H1 (cell line): ENCODE data around the gene HMCN2. TPM values are rescaled to one million over a fixed set of nuclear protein-coding genes. Genes with fewer than 3 reads are reported as not detected.

Experiments
- CTCF ChIA-PET: fragments of 300-600 bp; sonication (Branson Sonifier 250); formaldehyde crosslinking; loops from one replicate; lab custom pipeline; 2021; ENCODE audit not compliant: partially characterized antibody; lab: Charles Lee
- POLR2A ChIA-PET: fragments of 300-600 bp; sonication (Branson Sonifier 250); formaldehyde crosslinking; loops from one replicate; lab custom pipeline; 2021; ENCODE audit warnings: inconsistent platforms; ENCODE audit not compliant: partially characterized antibody; lab: Charles Lee
- DNase-seq, 2 experiments: peaks; one replicate each; pipeline versions ENCODE4 v3.0.0 to v3.0.0-alpha.2; 2010 to 2022; ENCODE audit warnings: low spot score in 2 of 2, low read depth in 1 of 2, mixed read lengths in 1 of 2
- FAIRE-seq: peaks from 2 replicates; lab custom pipeline; 2011; peaks lifted over from hg19 to GRCh38; lab: Jason Lieb, UNC
- H2AFZ ChIP-seq: 2 replicates; pipeline ENCODE4 v1.8.1; 2012; ENCODE audit warnings: low read length, inconsistent platforms
- H2AK5ac ChIP-seq: 2 replicates; pipeline ENCODE4 v1.6.1; 2013; ENCODE audit warnings: low read depth, low read length
- H2BK120ac ChIP-seq: replicated peaks from 2 replicates; pipeline ENCODE3; 2013; ENCODE audit warnings: low read depth, low read length, inconsistent platforms
- H2BK12ac ChIP-seq: 2 replicates; pipeline ENCODE4 v1.6.1; 2013; ENCODE audit warnings: low read depth, low read length
- H2BK15ac ChIP-seq: 2 replicates; pipeline ENCODE4 v1.6.1; 2013; ENCODE audit warnings: low read length
- H2BK20ac ChIP-seq: 2 replicates; pipeline ENCODE4 v1.6.1; 2013; ENCODE audit warnings: low read length
- H2BK5ac ChIP-seq: 2 replicates; pipeline ENCODE4 v1.6.1; 2013; ENCODE audit warnings: low read depth, low read length
- H3K14ac ChIP-seq: 2 replicates; pipeline ENCODE4 v1.6.1; 2013; ENCODE audit warnings: inconsistent platforms; ENCODE audit not compliant: insufficient read length
- H3K18ac ChIP-seq: 2 replicates; pipeline ENCODE4 v1.6.1; 2013; ENCODE audit warnings: low read length; ENCODE audit errors: extremely low read depth
- H3K23ac ChIP-seq: 2 replicates; pipeline ENCODE4 v1.6.1; 2013; ENCODE audit warnings: inconsistent platforms; ENCODE audit not compliant: insufficient read length
- H3K23me2 ChIP-seq: 2 replicates; pipeline ENCODE4 v1.6.1; 2013; ENCODE audit warnings: low read depth, low read length
- H3K27ac ChIP-seq: 2 replicates; pipeline ENCODE4 v1.6.1; 2011; ENCODE audit warnings: low read depth, low read length, inconsistent platforms
- H3K27me3 ChIP-seq, 4 experiments: replicated peaks in 1 of 4; 1 replicate in 1 of 4; 2 replicates in 3 of 4; pipeline versions ENCODE4 v1.6.1 to v1.8.1; 2011 to 2013; ENCODE audit warnings: low read length in 3 of 4, mild to moderate bottlenecking in 3 of 4, inconsistent platforms in 2 of 4, mixed read lengths in 2 of 4, moderate library complexity in 1 of 4; ENCODE audit not compliant: control insufficient read depth in 3 of 4, insufficient read depth in 3 of 4; ENCODE audit errors: extremely low read depth in 1 of 4
- H3K36me3 ChIP-seq, 4 experiments: 2 replicates each; pipeline versions ENCODE4 v1.6.1 to v1.8.1; 2011 to 2013; ENCODE audit warnings: mild to moderate bottlenecking in 4 of 4, low read length in 3 of 4, moderate library complexity in 2 of 4, control low read depth in 1 of 4, inconsistent platforms in 1 of 4; ENCODE audit not compliant: insufficient read depth in 4 of 4, control insufficient read depth in 2 of 4
- H3K4ac ChIP-seq: replicated peaks from 2 replicates; pipeline ENCODE3; 2013; ENCODE audit warnings: low read length, low read depth, mixed read lengths, inconsistent platforms; ENCODE audit not compliant: insufficient read length
- H3K4me1 ChIP-seq, 4 experiments: replicated peaks in 1 of 4; 1 replicate in 1 of 4; 2 replicates in 3 of 4; pipeline versions ENCODE4 v1.6.1 to v1.8.1; 2011 to 2013; ENCODE audit warnings: low read length in 3 of 4, inconsistent platforms in 2 of 4, mixed read lengths in 1 of 4; ENCODE audit not compliant: insufficient read depth in 4 of 4, control insufficient read depth in 3 of 4
- H3K4me2 ChIP-seq, 2 experiments: 2 replicates each; pipeline versions ENCODE4 v1.6.1 to v1.8.1; 2011 to 2013; ENCODE audit warnings: low read depth in 2 of 2, low read length in 2 of 2, control low read depth in 1 of 2, inconsistent platforms in 1 of 2, mild to moderate bottlenecking in 1 of 2; ENCODE audit not compliant: insufficient read depth in 1 of 2
- H3K4me3 ChIP-seq, 4 experiments: fragments of 200-600, 300-600 bp in 1 of 4; sonication (generic), shearing (Covaris generic), sonication (Bioruptor Twin) in 1 of 4; 2 replicates each; pipeline versions ENCODE4 v1.5.1 to v1.8.1; 2011 to 2016; ENCODE audit warnings: low read length in 4 of 4, low read depth in 3 of 4, control low read depth in 2 of 4, inconsistent platforms in 2 of 4, mild to moderate bottlenecking in 2 of 4, mixed read lengths in 1 of 4, moderate library complexity in 1 of 4; ENCODE audit not compliant: insufficient read depth in 2 of 4; ENCODE audit errors: extremely low read depth in 1 of 4
- H3K56ac ChIP-seq: replicated peaks from 2 replicates; pipeline ENCODE3; 2013; ENCODE audit warnings: low read depth, mild to moderate bottlenecking, mixed read lengths, low read length, inconsistent platforms; ENCODE audit not compliant: insufficient read length
- H3K79me1 ChIP-seq: 2 replicates; pipeline ENCODE4 v1.6.1; 2013; ENCODE audit warnings: low read depth, low read length, control low read depth
- H3K79me2 ChIP-seq, 2 experiments: 2 replicates each; pipeline versions ENCODE4 v1.6.1 to v1.8.1; 2012 to 2013; ENCODE audit warnings: low read length in 2 of 2, mild to moderate bottlenecking in 2 of 2, inconsistent platforms in 1 of 2; ENCODE audit not compliant: insufficient read depth in 2 of 2, control insufficient read depth in 1 of 2
- H3K9ac ChIP-seq, 4 experiments: replicated peaks in 1 of 4; 1 replicate in 1 of 4; 2 replicates in 3 of 4; pipeline versions ENCODE4 v1.6.1 to v1.8.1; 2011 to 2013; ENCODE audit warnings: low read depth in 3 of 4, low read length in 3 of 4, control low read depth in 2 of 4, mild to moderate bottlenecking in 2 of 4, moderate library complexity in 2 of 4, inconsistent platforms in 1 of 4; ENCODE audit errors: extremely low read depth in 1 of 4
- H3K9me3 ChIP-seq, 2 experiments: 2 replicates each; pipeline versions ENCODE4 v1.6.1 to v1.8.1; 2012 to 2013; ENCODE audit warnings: mild to moderate bottlenecking in 2 of 2, moderate library complexity in 2 of 2, control low read depth in 1 of 2, inconsistent platforms in 1 of 2, low read depth in 1 of 2, low read length in 1 of 2, mixed read lengths in 1 of 2; ENCODE audit not compliant: insufficient read depth in 2 of 2
- H4K20me1 ChIP-seq, 2 experiments: replicated peaks in 1 of 2; 2 replicates each; pipeline versions ENCODE3 to v1.8.1; 2011 to 2013; ENCODE audit warnings: inconsistent platforms in 2 of 2, low read length in 2 of 2, mild to moderate bottlenecking in 1 of 2; ENCODE audit not compliant: insufficient read depth in 2 of 2, control insufficient read depth in 1 of 2
- H4K5ac ChIP-seq: 2 replicates; pipeline ENCODE4 v1.6.1; 2013; ENCODE audit warnings: low read length, low read depth, mixed read lengths, inconsistent platforms; ENCODE audit not compliant: insufficient read length
- H4K8ac ChIP-seq: 2 replicates; pipeline ENCODE4 v1.8.0; 2013; ENCODE audit warnings: mild to moderate bottlenecking, moderate library complexity, low read length, inconsistent platforms; ENCODE audit not compliant: insufficient read depth; ENCODE audit errors: extremely low read depth
- H4K91ac ChIP-seq: replicated peaks from 2 replicates; pipeline ENCODE3; 2013; ENCODE audit warnings: low read length, mixed read lengths, inconsistent platforms; ENCODE audit not compliant: insufficient read length
- KDM1A ChIP-seq: fragments of 200-600, 300-600 bp; sonication (generic); IDR thresholded peaks from 2 replicates; pipeline ENCODE4 v1.7.1; 2016; ENCODE audit warnings: mild to moderate bottlenecking, low read length, borderline replicate concordance
- KDM5A ChIP-seq: fragments of 200-600 bp; IDR thresholded peaks from 2 replicates; pipeline ENCODE4 v1.7.1; 2012; ENCODE audit warnings: mild to moderate bottlenecking, low read length, inconsistent platforms, mixed read lengths
- POLR2A ChIP-seq, 2 experiments: IDR thresholded peaks; 1 replicate in 1 of 2; 2 replicates in 1 of 2; pipeline ENCODE4 v1.6.1; 2011; ENCODE audit warnings: low read depth in 2 of 2, low read length in 2 of 2, mild to moderate bottlenecking in 2 of 2; ENCODE audit errors: control extremely low read depth in 1 of 2
- RAD21 ChIP-seq, 2 experiments: IDR thresholded peaks in 1 of 2; conservative IDR thresholded peaks in 1 of 2; 2 replicates each; pipeline ENCODE4 v1.6.1; 2011; ENCODE audit warnings: low read depth in 2 of 2, low read length in 2 of 2, improper control_type of control experiment in 1 of 2, inconsistent platforms in 1 of 2, mild to moderate bottlenecking in 1 of 2, moderate library complexity in 1 of 2
- SP4 ChIP-seq: IDR thresholded peaks from 2 replicates; pipeline ENCODE4 v1.6.1; 2012; ENCODE audit warnings: low read length, inconsistent platforms
- TCF12 ChIP-seq: IDR thresholded peaks from 2 replicates; pipeline ENCODE4 v1.6.1; 2011; ENCODE audit warnings: low read depth, mild to moderate bottlenecking, low read length
- WGBS, 2 experiments: shearing (Covaris generic) in 1 of 2; methylation state at CpG; one replicate each; pipeline versions ENCODE4 v1.1.6 to v1.1.7; 2013 to 2015; ENCODE audit warnings: low lambda C conversion rate in 2 of 2, mixed read lengths in 2 of 2, inconsistent platforms in 1 of 2, low coverage in 1 of 2, missing lambda C conversion rate in 1 of 2; ENCODE audit not compliant: insufficient replicate concordance in 2 of 2, insufficient coverage in 1 of 2, insufficient read length in 1 of 2; ENCODE audit errors: extremely low coverage in 1 of 2, missing lambda C conversion rate in 1 of 2; 5-methylcytosine and 5-hydroxymethylcytosine counted together
- polyA plus RNA-seq, 7 experiments: library from polyadenylated mRNA; depleted of rRNA in 3 of 7; stranded (reverse) in 5 of 7; unstranded in 2 of 7; fragments of >200 nt in 5 of 7; fragments of 200-250 nt in 2 of 7; gene quantifications; 1 replicate in 5 of 7; 2 replicates in 1 of 7; 4 replicates in 1 of 7; pipeline versions ENCODE4 v1.2.1 to v1.2.3, GENCODE V29; 2011 to 2013; ENCODE audit warnings: missing spikeins in 2 of 7, mixed read lengths in 2 of 7
- total RNA-seq: library from RNA; stranded (reverse); fragmentation: NEBNext Ultra II Directional; extraction: Animal tissue kit (Norgen Biotek cat#: 25700); gene quantifications from 2 replicates; pipeline ENCODE4 v1.2.1, GENCODE V29; 2021

HMCN2 gene
- total and polyA plus RNA-seq, 2 of the 8 experiments (the other 6 are each of a cell fraction or from before 2014, with no cell fraction given): 5.0 to 9.1 TPM

- H3K79me2 ChIP-seq: no peaks in the 10 kb centered on the region
- H3K27ac ChIP-seq: no peak overlapping the region
- peaks cover 13% of the 10 kb centered on the region; the same call in 1 of the 2 replicates for H3K23me2 ChIP-seq
- H3K4me2 ChIP-seq: no peak overlapping the region
- no peaks in the 10 kb centered on the region for H3K79me1 ChIP-seq
- H3K9me3 ChIP-seq: no peaks in the 10 kb centered on the region
- 86 to 100% methylated on average over 1 of the region's 1 CpG for WGBS, 2 experiments
- no peak for DNase-seq
- H3K4me1 ChIP-seq: no peaks in the 10 kb centered on the region; a peak in 1 of 7 replicates
- H2BK120ac ChIP-seq: no peak overlapping the region
- ChIA-PET CTCF (interaction anchor here (0.8 kb wide), 1 partner anchor 141 kb away, joined by 5 read pairs; no protein-coding TSS in a partner anchor), POLR2A (no interaction called here)
- H3K18ac ChIP-seq: no peak overlapping the region
- H2BK12ac ChIP-seq: no peak overlapping the region
- H4K5ac ChIP-seq: no peak overlapping the region
- H2BK5ac ChIP-seq: no peak overlapping the region
- no peak overlapping the region for H3K9ac ChIP-seq
- no peak for FAIRE-seq
- no peak overlapping the region for H3K23ac ChIP-seq
- H2AK5ac ChIP-seq: no peak overlapping the region
- no peak overlapping the region for H3K14ac ChIP-seq
- H4K91ac ChIP-seq: no peak overlapping the region
- no peak overlapping the region for H3K56ac ChIP-seq
- H4K8ac ChIP-seq: no peak overlapping the region
- no peak overlapping the region for H2BK20ac ChIP-seq
- H2BK15ac ChIP-seq: no peak overlapping the region
- H2AFZ ChIP-seq: no peak overlapping the region
- no peak overlapping the region for H3K4ac ChIP-seq
- H3K4me3 ChIP-seq: no peak overlapping the region
- peaks cover 0 to 1% of the 10 kb centered on the region in 2 experiments for H4K20me1 ChIP-seq
- H3K27me3 ChIP-seq: no peaks in the 10 kb centered on the region
- H3K36me3 ChIP-seq: no peaks in the 10 kb centered on the region; a peak in 1 of 8 replicates
- no peak for TF ChIP-seq KDM5A
- TF ChIP-seq TCF12: no peak
- no peak for TF ChIP-seq POLR2A (IDR thresholded peaks at IDR 0.05; ENCODE audit: control extremely low read depth in 1 of 2, low read depth in 2 of 2, low read length in 2 of 2)
- TF ChIP-seq RAD21 (IDR thresholded peaks at IDR 0.05 in 1 of 2, conservative IDR thresholded peaks at IDR 0.05 in 1 of 2; ENCODE audit: low read depth in 2 of 2, low read length in 2 of 2): no peak
- TF ChIP-seq SP4: no peak
- TF ChIP-seq KDM1A: no peak
Measured at GRCh38 chr9:130360672-130361071, 95.1 kb downstream of the HMCN2 start.
